T-helper 2 cell treated with Interferon-gamma antibody and Interleukin-4, amounts not matched to agents 5 μg/mL and 100 μg/mL, for 36 hours (primary cell): ENCODE results near the gene TGM3.

Experiments used
- DNase-seq: peaks from one replicate; pipeline ENCODE4 v3.0.0; 2021; ENCODE audit warnings: low spot score
- H3K27ac Mint-ChIP-seq: one replicate; pipeline ENCODE4 v1.8.0; 2021; ENCODE audit warnings: mild to moderate bottlenecking, mixed read lengths
- H3K27me3 Mint-ChIP-seq: one replicate; pipeline ENCODE4 v1.8.0; 2021; ENCODE audit warnings: low read depth, mixed read lengths
- H3K36me3 Mint-ChIP-seq: one replicate; pipeline ENCODE4 v1.8.0; 2021; ENCODE audit warnings: low read depth, mixed read lengths
- H3K4me1 Mint-ChIP-seq: one replicate; pipeline ENCODE4 v1.8.0; 2021; ENCODE audit warnings: low read depth, mixed read lengths
- H3K4me3 Mint-ChIP-seq: one replicate; pipeline ENCODE4 v1.8.0; 2022; ENCODE audit warnings: mild to moderate bottlenecking, moderate library complexity, mixed read lengths
- H3K9me3 Mint-ChIP-seq: one replicate; pipeline ENCODE4 v1.8.0; 2021; ENCODE audit warnings: mixed read lengths

Gene TGM3

DNA sequence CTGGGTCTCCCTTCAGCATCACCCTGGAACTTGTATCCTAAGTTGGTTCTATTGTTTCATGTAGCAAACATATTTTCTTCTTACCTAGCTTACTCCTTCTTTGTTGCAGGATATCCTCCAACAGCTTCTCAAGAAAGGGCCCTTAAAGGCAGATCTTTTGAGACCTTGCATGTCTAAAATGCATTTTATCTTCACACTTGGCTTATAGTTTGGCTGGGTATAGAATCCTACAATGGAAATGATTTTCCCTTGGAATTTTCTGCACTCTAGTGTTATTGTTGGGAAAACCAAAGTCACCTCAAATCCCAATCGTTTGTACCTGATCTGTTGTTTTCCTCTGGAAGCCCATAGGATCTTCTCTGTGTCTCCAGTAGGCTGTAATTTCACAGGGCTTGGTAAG, 72.8 kb downstream of the TGM3 start:
- Mint-ChIP-seq H3K4me3 (no peak overlapping the region), H3K9me3 (no peaks in the 10 kb centered on the region), H3K27ac (no peak overlapping the region), H3K36me3 (no peaks in the 10 kb centered on the region), H3K27me3 (peaks cover 42% of the 10 kb centered on the region), H3K4me1 (no peaks in the 10 kb centered on the region)
- no peak for DNase-seq

DNA sequence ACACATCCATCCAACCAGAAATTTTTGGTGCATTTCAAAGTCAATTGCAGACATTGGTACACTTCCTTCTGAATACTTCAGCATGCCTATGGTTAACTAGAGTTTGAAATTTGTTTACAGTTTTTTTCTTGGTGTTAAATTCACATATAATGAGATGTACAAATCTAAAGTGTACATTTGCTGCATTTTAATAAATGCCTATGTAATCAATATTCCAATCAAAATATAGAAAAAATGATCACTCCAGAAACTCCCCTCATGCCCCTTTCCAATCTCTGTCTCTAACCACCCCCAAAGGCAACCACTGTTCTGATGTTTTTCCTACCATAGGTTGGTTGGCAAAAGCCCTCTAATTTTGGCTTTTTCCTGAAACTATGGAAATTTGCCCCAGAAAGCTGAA, 77.3 kb downstream of the TGM3 start:
- Mint-ChIP-seq H3K4me3 (no peak overlapping the region), H3K36me3 (no peaks in the 10 kb centered on the region), H3K27me3 (peaks cover 39% of the 10 kb centered on the region), H3K4me1 (no peaks in the 10 kb centered on the region), H3K27ac (no peak overlapping the region), H3K9me3 (no peaks in the 10 kb centered on the region)
- no peak for DNase-seq

DNA sequence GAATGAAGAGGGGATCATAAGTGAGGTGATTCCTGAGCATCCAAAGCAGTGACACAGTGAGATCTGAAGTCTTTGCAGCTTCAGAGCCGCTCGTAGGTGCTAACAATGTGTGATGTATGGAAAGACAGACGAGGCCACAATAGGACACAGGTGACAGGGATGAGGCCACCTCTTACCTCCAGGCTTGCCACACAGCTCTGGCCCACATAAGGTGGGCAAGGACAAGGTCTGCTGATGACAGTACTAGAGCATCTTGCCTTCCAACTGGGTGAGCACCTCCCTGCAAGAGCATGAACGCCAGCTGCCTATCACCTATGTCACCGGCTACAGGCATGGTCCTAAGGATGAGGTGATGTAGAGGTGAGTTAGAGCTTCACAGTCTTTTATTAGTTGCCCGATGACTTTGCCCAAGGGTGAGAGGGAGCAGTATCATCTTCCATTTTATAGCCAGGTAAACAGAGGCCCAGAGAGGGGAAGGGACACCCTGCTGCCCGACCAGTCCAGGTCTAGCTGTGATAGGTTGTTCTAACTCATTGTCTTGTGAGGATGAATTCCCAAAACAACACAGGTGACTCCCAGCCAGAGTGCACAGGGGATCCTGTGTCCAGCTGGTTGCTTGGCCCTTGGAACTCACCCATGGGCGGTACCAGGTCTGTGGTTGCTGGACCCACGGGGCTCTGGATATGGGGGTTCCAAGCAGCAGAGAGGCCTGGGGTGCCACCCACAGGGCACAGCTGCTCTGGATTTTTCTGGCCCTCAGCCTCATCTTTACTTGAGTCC, 78.7 kb downstream of the TGM3 start:
- Mint-ChIP-seq H3K36me3 (no peaks in the 10 kb centered on the region), H3K27ac (no peak overlapping the region), H3K4me1 (peaks cover 9% of the 10 kb centered on the region), H3K4me3 (no peak overlapping the region), H3K9me3 (no peaks in the 10 kb centered on the region), H3K27me3 (peaks cover 35% of the 10 kb centered on the region)
- DNase-seq, result no peak

DNA sequence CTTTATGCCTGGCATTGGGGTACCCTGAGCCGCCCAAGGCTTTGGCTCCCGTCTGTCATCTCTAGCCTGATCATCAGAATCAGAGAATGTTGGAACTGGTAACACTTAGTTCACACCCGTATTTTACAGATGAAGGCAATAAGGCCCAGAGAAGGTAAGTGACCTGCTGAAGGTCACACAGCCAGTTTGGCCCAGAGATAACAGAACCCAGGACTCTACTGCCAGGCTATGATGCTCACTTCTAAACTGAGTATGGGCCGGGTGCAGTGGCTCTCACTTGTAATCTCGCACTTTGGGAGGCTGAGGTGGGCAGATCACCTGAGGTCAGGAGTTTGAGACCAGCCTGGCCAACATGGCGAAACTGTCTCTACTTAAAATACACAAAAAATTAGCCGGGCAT, 83.1 kb downstream of the TGM3 start:
- Mint-ChIP-seq H3K36me3 (no peaks in the 10 kb centered on the region), H3K27me3 (peaks cover 31% of the 10 kb centered on the region), H3K27ac (no peak overlapping the region), H3K4me3 (peak overlapping the region; percentile 21), H3K4me1 (peaks cover 15% of the 10 kb centered on the region), H3K9me3 (no peaks in the 10 kb centered on the region)
- DNase-seq, result no peak

DNA sequence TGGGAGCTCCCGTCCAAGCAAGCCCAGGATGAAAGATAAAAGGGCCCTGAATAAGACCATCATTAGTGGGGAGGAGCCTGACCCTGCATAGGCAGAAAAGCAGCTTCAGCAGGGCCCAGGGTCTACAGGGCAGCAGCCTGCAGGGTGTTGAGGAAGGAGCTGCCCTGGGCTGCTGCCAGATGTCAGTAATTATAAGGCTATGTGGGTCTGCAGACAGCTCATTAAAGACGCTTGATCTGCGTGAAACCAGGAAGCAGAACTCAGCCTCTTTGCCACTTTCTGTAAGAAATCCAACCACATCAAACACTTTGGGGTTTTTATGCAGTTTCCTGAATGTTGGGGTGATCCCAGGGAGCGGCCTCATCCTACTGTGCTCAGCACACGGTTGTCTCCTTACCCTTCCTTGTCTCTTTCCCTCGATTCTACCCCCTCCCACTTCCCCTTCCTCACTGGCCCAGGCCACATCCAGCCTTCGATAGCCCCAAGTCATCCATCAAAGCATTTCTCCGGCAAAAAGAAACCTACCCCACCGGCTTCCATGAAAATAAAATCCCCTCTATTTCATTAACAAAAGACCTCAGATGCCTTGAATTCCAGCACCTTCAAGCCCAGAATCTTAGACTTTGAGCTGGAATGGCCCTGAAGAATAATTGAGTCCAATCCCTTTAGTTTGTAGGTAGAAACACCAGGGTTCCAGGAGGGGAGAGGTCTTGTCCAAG, 83.9 kb downstream of the TGM3 start:
- peak overlapping the region; percentile 32 for H3K27ac Mint-ChIP-seq
- no peaks in the 10 kb centered on the region for H3K36me3 Mint-ChIP-seq
- peaks cover 28% of the 10 kb centered on the region for H3K27me3 Mint-ChIP-seq
- peaks cover 15% of the 10 kb centered on the region for H3K4me1 Mint-ChIP-seq
- H3K4me3 Mint-ChIP-seq, result peak overlapping the region; percentile 21
- H3K9me3 Mint-ChIP-seq, result no peaks in the 10 kb centered on the region
- DNase-seq, result peak; percentile 19

DNA sequence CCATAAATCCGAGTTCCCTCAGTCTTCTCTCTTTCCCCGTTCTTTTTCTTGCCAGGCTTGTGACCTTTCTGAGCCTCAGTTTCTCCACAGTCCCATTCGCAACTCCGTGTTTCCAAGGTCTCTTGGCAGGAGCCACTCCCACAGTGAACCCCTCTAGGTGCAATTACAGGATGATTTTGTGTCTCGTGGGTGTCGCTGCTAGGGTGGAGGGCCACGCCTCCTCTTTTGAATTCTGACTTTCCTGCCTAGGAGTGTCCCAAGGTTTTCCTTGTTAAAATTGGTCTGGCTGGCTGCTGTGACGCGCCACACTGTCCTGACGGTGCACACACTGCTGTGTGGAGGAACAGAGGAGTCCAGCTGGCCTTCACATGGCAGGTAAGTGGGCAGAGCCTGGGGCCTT, 84.8 kb downstream of the TGM3 start, which contains the start of gene TGM6:
TSS of gene TGM6 (plus strand) at position 301 of the 400 bp plus-strand sequence. CDS start at position 369, 68 bp downstream.
- Mint-ChIP-seq H3K4me3 (peak within 1 kb of the TSS; percentile 21), H3K4me1 (peaks cover 18% of the 10 kb centered on the region)

DNA sequence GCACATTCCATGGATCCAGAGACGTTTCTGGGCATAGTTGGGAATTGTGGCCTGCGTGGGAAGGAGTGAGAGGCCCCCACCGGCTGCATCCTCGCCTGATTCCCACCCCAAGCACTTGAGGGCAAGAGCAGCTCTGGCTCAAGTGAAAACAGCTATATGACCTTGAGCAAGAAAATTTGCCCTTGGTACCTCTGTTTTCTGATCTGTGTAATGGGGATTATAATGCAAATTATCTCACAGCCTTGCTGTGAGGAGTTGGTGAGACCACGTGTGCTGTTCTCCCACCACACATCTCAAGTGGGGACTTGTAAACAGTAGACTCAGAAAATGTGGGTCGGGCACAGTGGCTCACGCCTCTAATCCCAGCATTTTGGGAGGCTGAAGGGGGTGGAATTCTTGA, 85.5 kb downstream of the TGM3 start:
- Mint-ChIP-seq H3K4me1 (peaks cover 20% of the 10 kb centered on the region), H3K36me3 (no peaks in the 10 kb centered on the region), H3K27ac (no peak overlapping the region), H3K9me3 (no peaks in the 10 kb centered on the region), H3K27me3 (peaks cover 25% of the 10 kb centered on the region), H3K4me3 (no peak overlapping the region)
- DNase-seq, result no peak

More for the DNA sequence above, 84.8 kb downstream of the TGM3 start, which contains the start of gene TGM6:
- peaks cover 28% of the 10 kb centered on the region for H3K27me3 Mint-ChIP-seq
- H3K36me3 Mint-ChIP-seq, result no peaks in the 10 kb centered on the region
- peak within 1 kb of the TSS; percentile 32 for H3K27ac Mint-ChIP-seq
- no peak for DNase-seq
- no peaks in the 10 kb centered on the region for H3K9me3 Mint-ChIP-seq

DNA sequence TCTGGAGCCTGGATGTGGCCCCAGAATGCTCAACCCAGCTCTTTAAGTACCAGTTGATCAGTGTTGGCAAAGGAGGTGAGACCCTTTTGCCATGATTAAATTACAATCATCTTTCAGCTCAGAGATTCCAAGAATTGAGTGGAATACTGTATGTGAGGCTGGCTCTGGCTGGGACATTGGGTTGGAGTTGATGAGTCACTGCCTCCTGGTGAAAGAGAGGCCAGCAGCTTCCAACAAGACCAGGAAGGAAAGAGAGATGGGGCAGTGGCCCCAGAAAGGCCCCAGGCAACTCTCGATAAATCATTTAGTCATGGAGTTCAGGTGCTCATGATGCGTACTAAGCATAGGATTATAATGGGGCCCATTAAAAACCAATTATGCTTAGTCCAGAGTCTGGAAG, 87.0 kb downstream of the TGM3 start:
- peaks cover 17% of the 10 kb centered on the region for H3K27me3 Mint-ChIP-seq
- H3K4me3 Mint-ChIP-seq, result no peak overlapping the region
- no peak for DNase-seq
- H3K9me3 Mint-ChIP-seq, result no peaks in the 10 kb centered on the region
- peaks cover 25% of the 10 kb centered on the region for H3K4me1 Mint-ChIP-seq
- no peaks in the 10 kb centered on the region for H3K36me3 Mint-ChIP-seq
- no peak overlapping the region for H3K27ac Mint-ChIP-seq

DNA sequence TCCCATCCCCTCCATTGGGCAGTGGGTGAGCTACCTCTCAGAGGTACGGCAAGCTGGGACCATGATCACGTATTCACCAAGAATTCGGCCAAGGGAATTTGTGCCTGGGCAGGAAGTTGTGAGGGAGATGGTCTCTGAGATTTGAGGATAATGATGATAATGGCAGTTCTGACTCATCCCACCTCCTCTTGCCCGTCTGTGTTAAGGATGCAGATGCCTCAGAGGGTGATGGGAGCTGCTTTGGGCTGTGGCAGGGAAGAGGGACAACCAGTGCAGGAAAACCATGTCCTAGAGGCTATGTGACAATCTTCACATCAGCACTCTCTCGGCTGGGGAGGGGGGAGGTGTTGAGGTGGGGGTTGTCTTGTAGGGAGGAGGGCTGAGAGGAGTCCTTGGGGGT, 89.2 kb downstream of the TGM3 start:
- peaks cover 12% of the 10 kb centered on the region for H3K4me1 Mint-ChIP-seq
- peaks cover 17% of the 10 kb centered on the region for H3K27me3 Mint-ChIP-seq
- no peak overlapping the region for H3K27ac Mint-ChIP-seq
- DNase-seq, result no peak
- no peak overlapping the region for H3K4me3 Mint-ChIP-seq
- no peaks in the 10 kb centered on the region for H3K36me3 Mint-ChIP-seq
- no peaks in the 10 kb centered on the region for H3K9me3 Mint-ChIP-seq

DNA sequence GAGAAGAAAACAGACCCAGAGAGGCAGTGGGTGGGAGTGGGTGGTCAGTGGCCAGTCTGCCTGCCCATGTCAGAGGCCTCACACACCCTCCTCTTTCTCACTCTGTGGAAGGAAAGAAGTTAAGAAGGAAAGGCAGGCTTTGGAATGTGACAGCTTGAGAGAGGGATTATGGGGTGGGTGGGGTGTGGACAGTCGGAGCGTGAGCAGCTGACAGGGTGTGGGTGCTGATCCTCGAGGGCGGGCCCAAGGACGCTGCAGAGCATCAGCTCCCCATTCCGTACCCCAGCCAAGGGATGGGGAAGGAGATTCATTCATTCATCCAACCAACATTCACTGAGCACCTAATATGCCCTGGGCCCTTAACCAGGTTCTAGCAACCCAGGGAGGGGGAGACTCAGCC, 89.7 kb downstream of the TGM3 start:
- no peak for DNase-seq
- H3K9me3 Mint-ChIP-seq, result no peaks in the 10 kb centered on the region
- no peak overlapping the region for H3K27ac Mint-ChIP-seq

DNA sequence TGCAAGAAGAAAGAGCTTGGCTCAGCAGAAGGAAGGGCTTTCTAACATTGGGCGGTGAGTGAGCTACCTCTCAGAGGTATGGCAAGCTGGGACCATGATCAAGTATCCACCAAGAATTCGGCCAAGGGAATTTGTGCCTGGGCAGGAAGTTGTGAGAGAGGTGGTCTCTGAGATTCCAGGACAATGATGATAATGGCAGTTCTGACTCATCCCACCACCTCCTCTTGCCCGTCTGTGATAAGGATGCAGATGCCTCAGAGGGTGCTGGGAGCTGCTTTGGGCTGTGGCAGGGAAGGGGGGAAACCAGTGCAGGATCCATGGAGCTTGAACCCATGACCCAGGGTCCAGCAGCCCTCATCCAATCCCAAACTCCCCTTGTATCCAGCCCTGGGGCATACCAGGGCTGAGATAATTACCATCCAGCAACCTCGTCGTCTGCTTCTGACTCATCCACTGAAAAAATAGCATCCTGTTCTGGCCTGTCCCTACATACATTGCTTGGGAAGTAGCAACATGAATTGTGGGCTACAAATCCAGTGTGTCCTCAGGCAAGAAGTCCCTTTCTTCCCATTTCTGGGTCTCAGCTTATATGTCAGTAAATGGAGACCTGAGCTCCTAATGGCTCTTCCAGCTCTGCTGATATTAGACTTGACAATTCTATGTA, 90.8 kb downstream of the TGM3 start:
- no peaks in the 10 kb centered on the region for H3K36me3 Mint-ChIP-seq
- DNase-seq, result no peak
- peaks cover 11% of the 10 kb centered on the region for H3K4me1 Mint-ChIP-seq
- H3K27me3 Mint-ChIP-seq, result peaks cover 17% of the 10 kb centered on the region
- H3K27ac Mint-ChIP-seq, result peak overlapping the region; percentile 62
- H3K9me3 Mint-ChIP-seq, result no peaks in the 10 kb centered on the region
- peak overlapping the region; percentile 31 for H3K4me3 Mint-ChIP-seq

More for the DNA sequence above, 89.7 kb downstream of the TGM3 start:
- H3K4me1 Mint-ChIP-seq, result peaks cover 11% of the 10 kb centered on the region
- H3K27me3 Mint-ChIP-seq, result peaks cover 17% of the 10 kb centered on the region
- H3K36me3 Mint-ChIP-seq, result no peaks in the 10 kb centered on the region
- no peak overlapping the region for H3K4me3 Mint-ChIP-seq

DNA sequence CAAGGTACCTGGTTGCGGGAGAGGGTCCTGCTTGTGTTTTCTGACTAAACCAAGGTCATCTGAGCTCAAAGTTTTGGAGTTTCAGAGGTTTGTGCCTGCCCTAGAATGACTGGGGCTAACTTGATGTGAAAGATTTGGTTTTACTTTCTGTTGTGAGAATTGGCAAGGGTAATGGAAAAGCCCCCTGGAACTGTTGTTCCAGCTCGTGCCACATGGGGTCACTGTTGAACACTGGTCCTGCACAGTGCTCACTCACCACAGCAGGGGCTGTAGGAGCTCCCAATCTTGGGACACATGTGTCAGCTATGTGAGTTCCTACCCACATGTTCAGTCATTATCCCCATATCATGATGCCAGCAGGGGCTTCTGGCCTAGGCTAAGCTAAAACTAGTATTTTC, 91.4 kb downstream of the TGM3 start:
- H3K4me1 Mint-ChIP-seq, result peaks cover 11% of the 10 kb centered on the region
- H3K4me3 Mint-ChIP-seq, result peak overlapping the region; percentile 31
- DNase-seq, result peak; percentile 68
- peak overlapping the region; percentile 62 for H3K27ac Mint-ChIP-seq
- no peaks in the 10 kb centered on the region for H3K9me3 Mint-ChIP-seq
- H3K27me3 Mint-ChIP-seq, result peaks cover 14% of the 10 kb centered on the region
- no peaks in the 10 kb centered on the region for H3K36me3 Mint-ChIP-seq

DNA sequence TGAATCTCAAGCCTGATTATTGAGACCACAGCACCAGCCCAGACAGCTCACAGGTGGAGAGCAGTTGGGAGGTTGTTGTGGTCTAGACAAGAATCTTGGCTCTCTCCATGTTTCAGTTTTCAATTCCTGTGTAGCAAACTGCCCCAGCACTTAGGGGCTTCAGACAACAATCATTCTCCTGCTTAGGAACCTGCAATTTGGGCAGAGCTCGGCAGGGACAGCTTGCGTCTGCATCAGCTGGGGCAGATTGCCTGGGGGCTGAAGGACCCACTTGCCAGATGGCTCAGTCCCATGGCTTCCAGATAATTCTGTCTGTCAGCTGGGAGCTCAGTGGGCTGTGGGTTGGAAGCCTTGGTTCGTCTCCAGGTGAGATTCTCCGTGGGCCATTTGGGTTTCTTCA, 91.8 kb downstream of the TGM3 start:
- H3K4me3 Mint-ChIP-seq, result no peak overlapping the region
- H3K4me1 Mint-ChIP-seq, result peaks cover 11% of the 10 kb centered on the region
- H3K27ac Mint-ChIP-seq, result no peak overlapping the region
- peaks cover 10% of the 10 kb centered on the region for H3K27me3 Mint-ChIP-seq
- H3K9me3 Mint-ChIP-seq, result no peaks in the 10 kb centered on the region
- no peak for DNase-seq
- no peaks in the 10 kb centered on the region for H3K36me3 Mint-ChIP-seq
